ENCODE measurements around the gene MMP20. TPM values are rescaled to one million over a fixed set of nuclear protein-coding genes. Genes with fewer than 3 reads are reported as not detected.
A peak's percentile ranks its signal among the peaks of the same experiment; 100 is the strongest.
"Not testable (repeated sequence)": the region's sequence is repeated elsewhere in the genome, so short reads cannot be mapped to it uniquely, and the experiment has no call there.

MMP20 gene
- total RNA-seq, 1 donor from 2014 or later, result not detected

DNA sequence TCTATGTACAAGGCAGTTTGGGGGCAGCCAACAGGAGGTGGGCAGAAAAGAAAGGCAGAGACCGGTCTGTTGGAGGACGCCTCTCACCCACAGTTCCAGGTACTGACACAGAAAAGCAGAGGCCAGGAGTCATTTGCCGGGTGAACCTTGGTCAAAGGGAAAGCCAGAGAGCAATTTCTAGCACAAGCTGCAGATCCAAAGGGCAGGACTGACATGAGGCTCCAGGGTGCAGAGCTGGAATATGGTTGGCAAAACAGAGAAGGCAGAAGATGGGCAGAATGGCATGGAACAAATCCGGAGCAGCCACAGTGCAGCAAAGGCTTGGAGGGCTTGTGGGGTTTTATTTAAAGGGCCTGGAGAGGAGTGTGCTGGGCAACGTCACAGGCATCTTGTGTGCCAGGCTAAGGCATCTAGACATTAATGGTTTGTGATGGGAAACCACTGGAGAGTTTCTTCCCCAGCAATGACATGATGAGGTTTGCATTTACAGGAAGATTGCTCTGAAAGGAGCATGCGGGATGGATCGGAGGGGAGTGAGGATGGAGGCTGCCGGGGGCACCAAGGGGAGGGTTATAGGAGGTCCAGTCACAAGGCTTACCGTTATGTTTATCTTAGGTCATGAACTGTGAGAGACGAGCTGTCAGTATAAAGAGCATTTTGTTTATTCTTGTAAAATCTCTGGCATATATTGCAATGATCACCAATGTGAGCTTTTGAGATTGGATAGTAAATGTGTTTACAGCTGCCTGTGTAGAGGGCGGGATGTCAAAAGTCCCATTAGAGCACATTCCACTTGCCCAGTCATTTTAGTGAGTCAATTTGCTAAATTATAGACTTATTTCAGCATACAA is 5.7 kb upstream of the MMP20 start:
- FAIRE-seq, result no peak
- no peak overlapping the region for H3K27ac Mint-ChIP-seq (ENCODE audit: unreplicated experiment)
- H3K27me3 Mint-ChIP-seq (ENCODE audit: low read depth, unreplicated experiment), result peaks cover 2% of the 10 kb centered on the region

DNA sequence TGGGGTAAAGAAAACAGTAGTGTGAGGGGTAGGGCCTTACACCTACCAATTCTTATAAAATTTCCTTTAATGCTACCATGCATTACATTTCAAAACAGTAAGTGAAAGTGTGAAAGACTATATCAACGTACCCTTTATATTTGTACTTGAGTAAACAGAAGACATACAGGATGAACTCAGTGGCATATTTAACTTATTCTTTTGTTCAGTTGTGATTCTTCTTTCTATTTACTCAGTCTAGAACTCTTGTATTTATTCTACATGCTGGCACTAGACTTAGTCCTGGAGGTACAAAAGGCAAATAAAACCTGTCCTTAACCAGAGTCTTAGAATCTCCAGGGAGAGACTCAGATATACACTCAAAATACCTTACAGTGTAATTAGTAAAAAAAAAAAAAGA is 4.8 kb upstream of the MMP20 start:
- H3K79me2 ChIP-seq (ENCODE audit: insufficient read depth, low read length); H3K9me3 Mint-ChIP-seq (ENCODE audit: unreplicated experiment); H3K36me3 Mint-ChIP-seq (ENCODE audit: low read depth, unreplicated experiment); H4K20me1 ChIP-seq (ENCODE audit: insufficient read depth, low read length); H2AFZ ChIP-seq (ENCODE audit: low read depth, low read length); H3K27ac ChIP-seq (ENCODE audit: low read depth, low read length); H3K9ac ChIP-seq (ENCODE audit: low read length); H3K4me3 ChIP-seq (ENCODE audit: insufficient read depth, low read depth, low read length); H3K27ac Mint-ChIP-seq (ENCODE audit: unreplicated experiment); H3K36me3 ChIP-seq (ENCODE audit: insufficient read depth, low read length); H3K27me3 ChIP-seq (ENCODE audit: insufficient read depth, low read length); H3K4me3 Mint-ChIP-seq (ENCODE audit: unreplicated experiment); DNase-seq (ENCODE audit: low read depth); H3K4me2 ChIP-seq (ENCODE audit: low read length); H3K9me3 ChIP-seq (ENCODE audit: insufficient read depth, low read depth, low read length); H3K4me1 ChIP-seq (ENCODE audit: insufficient read depth, low read length); H3K27me3 Mint-ChIP-seq (ENCODE audit: low read depth, unreplicated experiment): not testable (repeated sequence)
- peaks cover 11% of the 10 kb centered on the region for H3K4me1 Mint-ChIP-seq (ENCODE audit: low read depth, unreplicated experiment)
- FAIRE-seq, result peak; percentile 37

More for the DNA sequence above, 5.7 kb upstream of the MMP20 start:
- H3K4me1 Mint-ChIP-seq (ENCODE audit: low read depth, unreplicated experiment), result peaks cover 8% of the 10 kb centered on the region
- no peak for TF ChIP-seq EZH2 (IDR thresholded peaks at IDR 0.05; ENCODE audit: insufficient read depth, low read length)
- TF ChIP-seq, protein P1, sequence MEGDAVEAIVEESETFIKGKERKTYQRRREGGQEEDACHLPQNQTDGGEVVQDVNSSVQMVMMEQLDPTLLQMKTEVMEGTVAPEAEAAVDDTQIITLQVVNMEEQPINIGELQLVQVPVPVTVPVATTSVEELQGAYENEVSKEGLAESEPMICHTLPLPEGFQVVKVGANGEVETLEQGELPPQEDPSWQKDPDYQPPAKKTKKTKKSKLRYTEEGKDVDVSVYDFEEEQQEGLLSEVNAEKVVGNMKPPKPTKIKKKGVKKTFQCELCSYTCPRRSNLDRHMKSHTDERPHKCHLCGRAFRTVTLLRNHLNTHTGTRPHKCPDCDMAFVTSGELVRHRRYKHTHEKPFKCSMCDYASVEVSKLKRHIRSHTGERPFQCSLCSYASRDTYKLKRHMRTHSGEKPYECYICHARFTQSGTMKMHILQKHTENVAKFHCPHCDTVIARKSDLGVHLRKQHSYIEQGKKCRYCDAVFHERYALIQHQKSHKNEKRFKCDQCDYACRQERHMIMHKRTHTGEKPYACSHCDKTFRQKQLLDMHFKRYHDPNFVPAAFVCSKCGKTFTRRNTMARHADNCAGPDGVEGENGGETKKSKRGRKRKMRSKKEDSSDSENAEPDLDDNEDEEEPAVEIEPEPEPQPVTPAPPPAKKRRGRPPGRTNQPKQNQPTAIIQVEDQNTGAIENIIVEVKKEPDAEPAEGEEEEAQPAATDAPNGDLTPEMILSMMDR (IDR thresholded peaks at IDR 0.05; ENCODE audit: insufficient read depth, low read depth, low read length), result no peak
- no peak overlapping the region for H3K4me2 ChIP-seq (ENCODE audit: low read length)
- H3K9me3 ChIP-seq (ENCODE audit: insufficient read depth, low read depth, low read length), result no peaks in the 10 kb centered on the region
- H3K4me3 ChIP-seq (ENCODE audit: insufficient read depth, low read depth, low read length), result no peak overlapping the region
- H3K9ac ChIP-seq (ENCODE audit: low read length), result no peak overlapping the region
- H3K9me3 Mint-ChIP-seq (ENCODE audit: unreplicated experiment), result no peaks in the 10 kb centered on the region
- no peak for DNase-seq (ENCODE audit: low read depth)
- H3K79me2 ChIP-seq (ENCODE audit: insufficient read depth, low read length), result no peaks in the 10 kb centered on the region
- no peak overlapping the region for H3K27ac ChIP-seq (ENCODE audit: low read depth, low read length)
- H3K27me3 ChIP-seq (ENCODE audit: insufficient read depth, low read length), result no peaks in the 10 kb centered on the region
- no peaks in the 10 kb centered on the region for H3K36me3 Mint-ChIP-seq (ENCODE audit: low read depth, unreplicated experiment)
- no peak overlapping the region for H3K4me3 Mint-ChIP-seq (ENCODE audit: unreplicated experiment)
- no peak overlapping the region for H2AFZ ChIP-seq (ENCODE audit: low read depth, low read length)
- no peaks in the 10 kb centered on the region for H3K36me3 ChIP-seq (ENCODE audit: insufficient read depth, low read length)
- no peaks in the 10 kb centered on the region for H4K20me1 ChIP-seq (ENCODE audit: insufficient read depth, low read length)
- H3K4me1 ChIP-seq (ENCODE audit: insufficient read depth, low read length), result no peaks in the 10 kb centered on the region

DNA sequence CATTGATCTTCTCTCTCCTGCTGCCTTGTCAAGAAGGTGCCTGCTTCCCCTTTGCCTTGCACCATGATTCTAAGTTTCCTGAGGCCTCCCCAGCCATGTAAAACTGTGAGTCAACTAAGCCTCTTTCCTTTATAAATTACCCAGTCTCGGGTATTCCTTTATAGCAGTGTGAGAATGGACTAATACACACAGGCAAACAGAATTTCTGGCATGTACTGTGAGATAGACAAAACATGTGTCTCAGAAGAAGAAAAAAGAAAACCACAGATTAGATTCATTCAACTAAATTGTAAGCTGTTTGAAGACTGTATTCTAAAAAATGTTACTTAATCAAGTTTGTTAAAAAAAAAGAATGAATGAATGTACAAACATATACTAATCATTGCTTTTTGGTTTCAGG is 1.5 kb upstream of the MMP20 start:
- no peaks in the 10 kb centered on the region for H4K20me1 ChIP-seq (ENCODE audit: insufficient read depth, low read length)
- H3K4me3 ChIP-seq (ENCODE audit: insufficient read depth, low read depth, low read length), result no peak overlapping the region
- no peak for TF ChIP-seq EZH2 (IDR thresholded peaks at IDR 0.05; ENCODE audit: insufficient read depth, low read length)
- TF ChIP-seq, protein P1 (IDR thresholded peaks at IDR 0.05; ENCODE audit: insufficient read depth, low read depth, low read length), result no peak
- H3K4me1 Mint-ChIP-seq (ENCODE audit: low read depth, unreplicated experiment), result peaks cover 11% of the 10 kb centered on the region
- H3K36me3 Mint-ChIP-seq (ENCODE audit: low read depth, unreplicated experiment), result no peaks in the 10 kb centered on the region
- H3K4me2 ChIP-seq (ENCODE audit: low read length), result no peak overlapping the region
- no peaks in the 10 kb centered on the region for H3K9me3 Mint-ChIP-seq (ENCODE audit: unreplicated experiment)
- H3K27ac Mint-ChIP-seq (ENCODE audit: unreplicated experiment), result peak overlapping the region; percentile 16
- no peaks in the 10 kb centered on the region for H3K27me3 ChIP-seq (ENCODE audit: insufficient read depth, low read length)
- peaks cover 2% of the 10 kb centered on the region for H3K27me3 Mint-ChIP-seq (ENCODE audit: low read depth, unreplicated experiment)
- H3K9me3 ChIP-seq (ENCODE audit: insufficient read depth, low read depth, low read length), result no peaks in the 10 kb centered on the region
- FAIRE-seq, result no peak
- H3K36me3 ChIP-seq (ENCODE audit: insufficient read depth, low read length), result no peaks in the 10 kb centered on the region
- H3K27ac ChIP-seq (ENCODE audit: low read depth, low read length), result no peak overlapping the region
- DNase-seq (ENCODE audit: low read depth), result peak; percentile 60
- no peaks in the 10 kb centered on the region for H3K4me1 ChIP-seq (ENCODE audit: insufficient read depth, low read length)
- H3K4me3 Mint-ChIP-seq (ENCODE audit: unreplicated experiment), result no peak overlapping the region
- H3K9ac ChIP-seq (ENCODE audit: low read length), result no peak overlapping the region
- no peaks in the 10 kb centered on the region for H3K79me2 ChIP-seq (ENCODE audit: insufficient read depth, low read length)
- H2AFZ ChIP-seq (ENCODE audit: low read depth, low read length), result no peak overlapping the region

Data from astrocyte (in vitro differentiated cells and primary cell).